Measurements from ENCODE around the gene TIE1.

TIE1 gene

DNA sequence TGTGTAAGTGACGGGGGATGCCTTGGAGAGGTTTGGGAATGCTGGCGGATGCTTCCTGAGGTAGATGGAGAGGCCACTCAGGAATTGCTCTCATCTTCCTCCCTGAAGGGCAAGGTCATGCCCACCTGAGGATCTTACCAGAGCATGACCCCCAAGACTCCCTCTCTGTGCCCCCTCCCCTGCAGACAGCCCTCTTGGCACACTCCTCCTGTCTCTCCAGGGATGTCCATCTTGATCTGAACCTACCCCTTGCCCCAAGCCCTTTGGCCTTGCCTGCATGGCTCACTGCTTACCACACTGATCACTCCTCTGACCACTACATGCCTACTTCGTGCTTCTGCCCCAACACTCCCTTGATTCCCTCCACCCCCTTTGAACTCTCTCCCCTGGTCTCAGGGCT is 19.0 kb downstream of the TIE1 start:
- TF ChIP-seq, protein P1, sequence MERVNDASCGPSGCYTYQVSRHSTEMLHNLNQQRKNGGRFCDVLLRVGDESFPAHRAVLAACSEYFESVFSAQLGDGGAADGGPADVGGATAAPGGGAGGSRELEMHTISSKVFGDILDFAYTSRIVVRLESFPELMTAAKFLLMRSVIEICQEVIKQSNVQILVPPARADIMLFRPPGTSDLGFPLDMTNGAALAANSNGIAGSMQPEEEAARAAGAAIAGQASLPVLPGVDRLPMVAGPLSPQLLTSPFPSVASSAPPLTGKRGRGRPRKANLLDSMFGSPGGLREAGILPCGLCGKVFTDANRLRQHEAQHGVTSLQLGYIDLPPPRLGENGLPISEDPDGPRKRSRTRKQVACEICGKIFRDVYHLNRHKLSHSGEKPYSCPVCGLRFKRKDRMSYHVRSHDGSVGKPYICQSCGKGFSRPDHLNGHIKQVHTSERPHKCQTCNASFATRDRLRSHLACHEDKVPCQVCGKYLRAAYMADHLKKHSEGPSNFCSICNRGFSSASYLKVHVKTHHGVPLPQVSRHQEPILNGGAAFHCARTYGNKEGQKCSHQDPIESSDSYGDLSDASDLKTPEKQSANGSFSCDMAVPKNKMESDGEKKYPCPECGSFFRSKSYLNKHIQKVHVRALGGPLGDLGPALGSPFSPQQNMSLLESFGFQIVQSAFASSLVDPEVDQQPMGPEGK (CRISPR knock-in tag; IDR thresholded peaks at IDR 0.05; ENCODE audit: borderline replicate concordance): no peak
- TF ChIP-seq, protein P2, sequence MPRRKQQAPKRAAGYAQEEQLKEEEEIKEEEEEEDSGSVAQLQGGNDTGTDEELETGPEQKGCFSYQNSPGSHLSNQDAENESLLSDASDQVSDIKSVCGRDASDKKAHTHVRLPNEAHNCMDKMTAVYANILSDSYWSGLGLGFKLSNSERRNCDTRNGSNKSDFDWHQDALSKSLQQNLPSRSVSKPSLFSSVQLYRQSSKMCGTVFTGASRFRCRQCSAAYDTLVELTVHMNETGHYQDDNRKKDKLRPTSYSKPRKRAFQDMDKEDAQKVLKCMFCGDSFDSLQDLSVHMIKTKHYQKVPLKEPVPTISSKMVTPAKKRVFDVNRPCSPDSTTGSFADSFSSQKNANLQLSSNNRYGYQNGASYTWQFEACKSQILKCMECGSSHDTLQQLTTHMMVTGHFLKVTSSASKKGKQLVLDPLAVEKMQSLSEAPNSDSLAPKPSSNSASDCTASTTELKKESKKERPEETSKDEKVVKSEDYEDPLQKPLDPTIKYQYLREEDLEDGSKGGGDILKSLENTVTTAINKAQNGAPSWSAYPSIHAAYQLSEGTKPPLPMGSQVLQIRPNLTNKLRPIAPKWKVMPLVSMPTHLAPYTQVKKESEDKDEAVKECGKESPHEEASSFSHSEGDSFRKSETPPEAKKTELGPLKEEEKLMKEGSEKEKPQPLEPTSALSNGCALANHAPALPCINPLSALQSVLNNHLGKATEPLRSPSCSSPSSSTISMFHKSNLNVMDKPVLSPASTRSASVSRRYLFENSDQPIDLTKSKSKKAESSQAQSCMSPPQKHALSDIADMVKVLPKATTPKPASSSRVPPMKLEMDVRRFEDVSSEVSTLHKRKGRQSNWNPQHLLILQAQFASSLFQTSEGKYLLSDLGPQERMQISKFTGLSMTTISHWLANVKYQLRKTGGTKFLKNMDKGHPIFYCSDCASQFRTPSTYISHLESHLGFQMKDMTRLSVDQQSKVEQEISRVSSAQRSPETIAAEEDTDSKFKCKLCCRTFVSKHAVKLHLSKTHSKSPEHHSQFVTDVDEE (CRISPR knock-in tag; IDR thresholded peaks at IDR 0.05): no peak
- TF ChIP-seq RARB (CRISPR knock-in tag; IDR thresholded peaks at IDR 0.05) (no peak), SNAI2 (CRISPR knock-in tag; IDR thresholded peaks at IDR 0.05) (no peak), ESRRG (CRISPR knock-in tag; IDR thresholded peaks at IDR 0.05) (no peak)
- TF ChIP-seq, protein P3, sequence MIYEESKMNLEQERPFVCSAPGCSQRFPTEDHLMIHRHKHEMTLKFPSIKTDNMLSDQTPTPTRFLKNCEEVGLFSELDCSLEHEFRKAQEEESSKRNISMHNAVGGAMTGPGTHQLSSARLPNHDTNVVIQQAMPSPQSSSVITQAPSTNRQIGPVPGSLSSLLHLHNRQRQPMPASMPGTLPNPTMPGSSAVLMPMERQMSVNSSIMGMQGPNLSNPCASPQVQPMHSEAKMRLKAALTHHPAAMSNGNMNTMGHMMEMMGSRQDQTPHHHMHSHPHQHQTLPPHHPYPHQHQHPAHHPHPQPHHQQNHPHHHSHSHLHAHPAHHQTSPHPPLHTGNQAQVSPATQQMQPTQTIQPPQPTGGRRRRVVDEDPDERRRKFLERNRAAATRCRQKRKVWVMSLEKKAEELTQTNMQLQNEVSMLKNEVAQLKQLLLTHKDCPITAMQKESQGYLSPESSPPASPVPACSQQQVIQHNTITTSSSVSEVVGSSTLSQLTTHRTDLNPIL (CRISPR knock-in tag; IDR thresholded peaks at IDR 0.05; ENCODE audit: low read depth): no peak
- no peak for ATAC-seq

DNA sequence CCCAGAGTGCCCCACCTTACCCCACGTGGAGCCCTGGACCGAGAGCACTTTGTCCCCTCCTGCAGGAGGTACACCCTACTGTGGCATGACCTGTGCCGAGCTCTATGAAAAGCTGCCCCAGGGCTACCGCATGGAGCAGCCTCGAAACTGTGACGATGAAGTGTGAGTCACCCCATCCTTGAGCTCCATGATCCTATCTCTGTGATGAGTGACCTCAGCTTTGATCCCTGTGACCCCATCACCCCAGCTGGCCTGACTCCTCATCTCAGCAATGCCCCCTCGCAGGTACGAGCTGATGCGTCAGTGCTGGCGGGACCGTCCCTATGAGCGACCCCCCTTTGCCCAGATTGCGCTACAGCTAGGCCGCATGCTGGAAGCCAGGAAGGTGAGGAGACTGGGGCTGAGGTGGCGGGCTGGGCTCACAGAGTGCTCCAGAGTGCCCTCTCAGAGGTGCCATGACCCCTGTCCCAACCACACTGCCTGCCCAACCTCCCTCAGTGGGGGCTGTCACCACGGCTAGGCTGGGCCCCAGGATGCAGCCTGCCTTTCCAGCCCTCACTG is 20.6 kb downstream of the TIE1 start:
- TF ChIP-seq, protein P4, sequence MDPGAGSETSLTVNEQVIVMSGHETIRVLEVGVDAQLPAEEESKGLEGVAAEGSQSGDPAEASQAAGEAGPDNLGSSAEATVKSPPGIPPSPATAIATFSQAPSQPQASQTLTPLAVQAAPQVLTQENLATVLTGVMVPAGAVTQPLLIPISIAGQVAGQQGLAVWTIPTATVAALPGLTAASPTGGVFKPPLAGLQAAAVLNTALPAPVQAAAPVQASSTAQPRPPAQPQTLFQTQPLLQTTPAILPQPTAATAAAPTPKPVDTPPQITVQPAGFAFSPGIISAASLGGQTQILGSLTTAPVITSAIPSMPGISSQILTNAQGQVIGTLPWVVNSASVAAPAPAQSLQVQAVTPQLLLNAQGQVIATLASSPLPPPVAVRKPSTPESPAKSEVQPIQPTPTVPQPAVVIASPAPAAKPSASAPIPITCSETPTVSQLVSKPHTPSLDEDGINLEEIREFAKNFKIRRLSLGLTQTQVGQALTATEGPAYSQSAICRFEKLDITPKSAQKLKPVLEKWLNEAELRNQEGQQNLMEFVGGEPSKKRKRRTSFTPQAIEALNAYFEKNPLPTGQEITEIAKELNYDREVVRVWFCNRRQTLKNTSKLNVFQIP (CRISPR knock-in tag; IDR thresholded peaks at IDR 0.05; ENCODE audit: borderline replicate concordance, low read depth): no peak
- TF ChIP-seq ZNF565 (CRISPR knock-in tag; conservative IDR thresholded peaks at IDR 0.05; ENCODE audit: low read depth): no peak
- TF ChIP-seq ISL1 (CRISPR knock-in tag; IDR thresholded peaks at IDR 0.05): no peak
- TF ChIP-seq, protein P3 (CRISPR knock-in tag; IDR thresholded peaks at IDR 0.05; ENCODE audit: low read depth): no peak
- TF ChIP-seq, protein P5, sequence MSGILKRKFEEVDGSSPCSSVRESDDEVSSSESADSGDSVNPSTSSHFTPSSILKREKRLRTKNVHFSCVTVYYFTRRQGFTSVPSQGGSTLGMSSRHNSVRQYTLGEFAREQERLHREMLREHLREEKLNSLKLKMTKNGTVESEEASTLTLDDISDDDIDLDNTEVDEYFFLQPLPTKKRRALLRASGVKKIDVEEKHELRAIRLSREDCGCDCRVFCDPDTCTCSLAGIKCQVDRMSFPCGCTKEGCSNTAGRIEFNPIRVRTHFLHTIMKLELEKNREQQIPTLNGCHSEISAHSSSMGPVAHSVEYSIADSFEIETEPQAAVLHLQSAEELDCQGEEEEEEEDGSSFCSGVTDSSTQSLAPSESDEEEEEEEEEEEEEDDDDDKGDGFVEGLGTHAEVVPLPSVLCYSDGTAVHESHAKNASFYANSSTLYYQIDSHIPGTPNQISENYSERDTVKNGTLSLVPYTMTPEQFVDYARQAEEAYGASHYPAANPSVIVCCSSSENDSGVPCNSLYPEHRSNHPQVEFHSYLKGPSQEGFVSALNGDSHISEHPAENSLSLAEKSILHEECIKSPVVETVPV (CRISPR knock-in tag; IDR thresholded peaks at IDR 0.05): no peak
- TF ChIP-seq TCF4 (CRISPR knock-in tag; IDR thresholded peaks at IDR 0.05; ENCODE audit: borderline replicate concordance): no peak
- no peak for TF ChIP-seq TOX (CRISPR knock-in tag; IDR thresholded peaks at IDR 0.05; ENCODE audit: borderline replicate concordance)
- no peak for ATAC-seq

DNA sequence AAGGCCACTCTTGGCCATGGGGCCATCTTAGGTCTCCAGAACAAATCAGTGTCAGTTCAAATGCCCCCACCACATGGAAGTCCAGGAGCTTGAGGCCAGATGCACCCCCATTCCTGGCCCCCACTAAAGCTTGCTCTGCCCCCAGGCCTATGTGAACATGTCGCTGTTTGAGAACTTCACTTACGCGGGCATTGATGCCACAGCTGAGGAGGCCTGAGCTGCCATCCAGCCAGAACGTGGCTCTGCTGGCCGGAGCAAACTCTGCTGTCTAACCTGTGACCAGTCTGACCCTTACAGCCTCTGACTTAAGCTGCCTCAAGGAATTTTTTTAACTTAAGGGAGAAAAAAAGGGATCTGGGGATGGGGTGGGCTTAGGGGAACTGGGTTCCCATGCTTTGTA is 21.7 kb downstream of the TIE1 start:
- no peak for ATAC-seq
- TF ChIP-seq, protein P1 (CRISPR knock-in tag; IDR thresholded peaks at IDR 0.05; ENCODE audit: borderline replicate concordance): no peak
- TF ChIP-seq CSDC2 (CRISPR knock-in tag; IDR thresholded peaks at IDR 0.05): no peak
- TF ChIP-seq TOX (CRISPR knock-in tag; IDR thresholded peaks at IDR 0.05; ENCODE audit: borderline replicate concordance): no peak
- no peak for TF ChIP-seq OSR1 (CRISPR knock-in tag; IDR thresholded peaks at IDR 0.05)
- no peak for TF ChIP-seq PPARA (CRISPR knock-in tag; IDR thresholded peaks at IDR 0.05; ENCODE audit: borderline replicate concordance)
- TF ChIP-seq ZNF8 (CRISPR knock-in tag; IDR thresholded peaks at IDR 0.05): no peak
- TF ChIP-seq, protein P3 (CRISPR knock-in tag; IDR thresholded peaks at IDR 0.05; ENCODE audit: low read depth): no peak
- no peak for TF ChIP-seq ISL1 (CRISPR knock-in tag; IDR thresholded peaks at IDR 0.05)
- no peak for TF ChIP-seq TCF4 (CRISPR knock-in tag; IDR thresholded peaks at IDR 0.05; ENCODE audit: borderline replicate concordance)
- no peak for TF ChIP-seq GLIS3 (CRISPR knock-in tag; IDR thresholded peaks at IDR 0.05)
- no peak for TF ChIP-seq ZFP30 (CRISPR knock-in tag; IDR thresholded peaks at IDR 0.05)
- TF ChIP-seq, protein P2 (CRISPR knock-in tag; IDR thresholded peaks at IDR 0.05): no peak
- no peak for TF ChIP-seq ARNTL (CRISPR knock-in tag; IDR thresholded peaks at IDR 0.05; ENCODE audit: borderline replicate concordance, low read depth)
- no peak for TF ChIP-seq ZNF70 (CRISPR knock-in tag; IDR thresholded peaks at IDR 0.05)

Measured in SK-N-SH treated with all-trans-retinoic acid at 6 μM for 48 hours (cell line).